ENCODE measurements around the gene RALGAPA1.
"Not testable (repeated sequence)": the region's sequence is repeated elsewhere in the genome, so short reads cannot be mapped to it uniquely, and the experiment has no call there.

The RALGAPA1 gene

GRCh38 chr14:35821564-35822411, 12.7 kb upstream of the RALGAPA1 start:
- DNase-seq, result peak; percentile 21

- DNase-seq, result no peak
Measured at GRCh38 chr14:35819591-35820540, 10.8 kb upstream of the RALGAPA1 start.

DNA sequence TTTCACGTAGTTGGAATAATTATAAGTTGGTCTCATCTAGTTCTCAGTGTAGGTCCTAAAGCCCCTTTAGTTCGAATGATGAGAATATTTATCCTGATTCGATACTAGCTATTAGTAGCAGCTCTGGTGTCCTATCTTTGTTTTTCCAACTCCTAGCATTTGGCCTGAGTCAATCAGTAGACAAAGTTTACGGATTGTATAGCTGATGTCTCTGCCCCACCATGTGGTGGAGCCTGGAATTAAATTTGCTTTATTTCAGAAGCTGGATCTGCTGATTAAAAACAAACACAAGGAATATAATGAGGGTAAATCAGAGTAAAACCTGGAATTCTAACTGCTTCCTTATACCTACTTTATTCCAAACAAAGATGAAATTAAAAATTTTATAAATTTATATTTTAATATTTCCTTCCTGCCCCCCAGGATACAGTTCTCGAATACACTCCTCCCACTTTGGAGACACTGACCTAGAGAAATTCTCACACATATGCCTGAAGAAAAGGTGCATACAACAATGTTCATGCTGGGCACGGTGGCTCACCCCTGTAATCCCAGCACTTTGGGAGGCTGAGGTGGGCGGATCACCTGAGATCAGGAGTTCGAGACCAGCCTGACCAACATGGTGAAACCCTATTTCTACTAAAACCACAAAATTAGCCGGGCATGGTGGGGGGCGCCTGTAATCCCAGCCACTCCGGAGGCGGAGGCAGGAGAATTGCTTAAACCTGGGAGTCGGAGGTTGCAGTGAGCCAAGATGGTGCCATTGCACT, 9.4 kb upstream of the RALGAPA1 start:
- peak; percentile 18 for DNase-seq

DNA sequence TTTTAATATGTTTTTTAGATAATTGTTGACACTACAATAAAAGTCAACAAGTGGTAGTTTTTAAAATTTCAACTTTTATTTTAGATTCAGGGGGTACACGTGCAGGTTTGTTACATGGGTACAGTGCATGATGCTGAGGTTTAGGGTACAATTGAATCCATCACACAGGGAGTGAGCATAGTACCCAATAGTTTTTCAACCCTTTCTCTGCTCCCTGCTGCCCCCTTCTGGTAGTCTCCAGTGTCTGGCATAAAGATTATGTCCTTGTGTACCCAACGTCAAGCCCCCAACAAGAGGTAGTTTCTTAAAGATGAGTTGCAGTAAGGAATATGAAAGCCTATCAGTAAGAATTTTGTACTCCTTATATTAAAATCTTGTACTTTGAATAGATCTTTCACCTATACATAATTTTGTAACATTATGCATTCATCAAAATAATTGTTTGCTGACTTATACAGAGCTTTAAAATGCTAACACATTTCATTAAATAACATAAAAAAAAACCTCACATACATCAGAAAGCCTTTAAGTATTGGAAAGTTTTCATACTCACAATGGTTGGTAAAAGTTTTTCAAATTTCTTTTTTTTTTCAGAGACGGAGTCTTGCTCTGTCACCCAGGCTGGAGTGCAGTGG, 5.4 kb upstream of the RALGAPA1 start:
- DNase-seq, result peak; percentile 20

GRCh38 chr14:35810963-35811362, 1.9 kb upstream of the RALGAPA1 start:
- DNase-seq, result no peak

GRCh38 chr14:35809597-35809996, 502 bp upstream of the RALGAPA1 start:
- no peak for DNase-seq

GRCh38 chr14:35808076-35808637, 938 bp downstream of the RALGAPA1 start:
- DNase-seq, result peak; percentile 48

DNA sequence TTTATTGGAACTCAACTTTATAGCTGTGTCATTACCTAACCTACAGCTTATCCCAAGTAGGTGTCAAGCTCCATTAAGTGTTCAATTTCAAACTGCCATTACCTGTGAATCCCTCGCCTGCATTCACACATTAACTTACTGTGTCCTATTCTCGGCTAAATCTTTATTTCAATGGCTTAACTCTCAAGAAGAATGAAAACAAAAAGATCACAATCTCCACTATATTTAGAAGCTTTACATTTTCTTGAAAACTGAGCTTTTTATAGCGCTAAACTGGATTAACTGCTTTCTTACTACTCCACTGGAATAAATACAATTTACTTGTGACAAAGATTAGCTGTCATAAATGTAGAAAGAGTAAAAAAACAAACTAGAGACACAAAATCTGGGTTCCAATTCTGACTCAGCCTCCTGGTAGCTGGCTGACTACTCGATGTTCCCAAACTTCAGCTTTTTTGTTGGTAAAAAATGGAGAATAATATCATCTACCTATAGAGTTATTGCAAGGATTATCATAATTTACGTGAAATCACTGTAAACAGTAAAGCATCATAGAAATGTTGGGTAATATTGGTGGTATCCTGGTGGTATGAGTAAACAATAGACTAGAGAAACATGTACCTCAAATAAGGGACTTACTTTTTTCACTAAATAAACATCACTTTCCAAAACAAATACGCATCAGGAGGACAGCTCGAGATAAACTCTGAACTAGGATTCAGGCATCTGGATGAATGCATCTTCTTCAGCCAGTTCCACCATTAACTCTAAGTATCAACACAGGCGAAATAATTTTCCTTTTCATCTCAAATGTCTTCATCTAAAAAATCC, 1.7 kb downstream of the RALGAPA1 start:
- DNase-seq, result no peak

DNA sequence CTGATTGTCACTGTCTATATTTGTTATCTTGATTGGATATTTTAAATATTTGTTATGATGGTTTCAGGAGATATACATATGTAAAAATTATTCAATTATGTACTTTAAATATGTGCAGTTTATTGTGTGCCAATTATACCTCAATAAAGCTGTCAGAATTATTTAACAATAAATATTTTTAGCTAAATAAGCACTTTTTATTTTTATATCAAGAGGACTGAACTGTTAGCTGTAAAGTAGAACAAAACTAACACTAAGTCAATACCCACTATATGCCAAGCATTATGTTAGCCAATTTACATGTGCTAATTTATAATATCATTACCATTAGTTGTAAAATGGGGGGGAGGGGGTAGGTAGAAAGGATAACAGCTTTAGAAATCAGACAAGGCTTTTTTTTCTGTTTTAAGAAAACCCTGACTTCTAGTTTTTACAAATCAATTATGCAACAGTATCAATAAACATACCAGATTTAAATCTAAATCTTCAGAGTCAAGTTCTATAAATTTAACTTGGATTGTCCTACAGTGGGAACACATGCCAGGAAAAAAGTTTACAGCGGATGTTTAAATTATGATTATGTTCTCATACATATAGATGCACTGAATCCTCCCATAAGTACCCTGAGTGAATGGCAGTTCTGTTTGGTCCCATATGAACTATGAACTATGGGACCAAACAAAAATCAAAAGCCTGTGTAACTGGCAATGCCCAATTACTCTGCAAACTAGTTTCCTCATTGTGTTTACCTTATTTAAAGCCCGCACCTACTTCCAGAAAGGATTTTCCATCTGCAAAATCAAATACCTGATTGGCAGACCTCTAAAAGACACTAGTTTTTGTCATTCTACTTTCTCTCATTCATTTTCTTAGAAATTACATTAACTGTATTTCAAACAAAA, 2.8 kb downstream of the RALGAPA1 start:
- no peak for DNase-seq

DNA sequence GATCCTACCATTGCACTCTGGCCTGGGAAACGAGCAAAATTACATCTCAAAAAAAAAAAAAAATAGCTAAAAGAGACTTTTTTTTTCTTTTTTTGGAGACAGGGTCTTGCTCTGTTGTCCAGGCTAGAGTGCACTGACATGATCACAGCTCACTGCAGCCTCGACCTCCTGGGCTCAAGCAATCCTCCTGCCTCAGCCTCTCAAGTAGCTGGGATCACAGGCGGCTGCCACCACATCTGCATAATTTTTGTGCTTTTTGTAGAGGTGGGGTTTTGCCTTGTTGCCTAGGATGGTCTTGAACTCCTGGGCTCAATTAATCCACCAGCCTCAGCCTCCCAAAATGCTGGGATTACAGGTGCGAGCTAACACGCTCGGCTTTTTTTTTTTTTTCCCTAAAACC, 11.3 kb downstream of the RALGAPA1 start:
- no peak for DNase-seq

DNA sequence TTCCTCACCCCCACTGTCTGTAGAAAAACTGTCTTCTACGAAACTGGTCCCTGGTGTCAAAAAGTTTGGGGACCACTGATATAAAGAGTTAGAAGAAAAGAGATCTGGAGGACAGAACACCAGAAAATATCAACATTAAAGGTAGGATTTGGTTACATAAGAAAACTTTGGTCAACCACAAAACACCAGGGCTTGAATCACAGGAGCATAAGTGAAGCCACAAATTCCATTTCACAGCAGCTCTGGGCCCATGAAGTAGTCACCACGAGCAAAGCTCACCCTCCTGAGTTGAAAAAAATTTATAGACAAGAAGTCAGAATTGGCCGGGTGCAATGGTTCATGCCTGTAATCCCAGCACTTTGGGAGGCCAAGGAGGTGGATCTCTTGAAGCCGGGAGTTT, 19.4 kb downstream of the RALGAPA1 start:
- DNase-seq, result no peak

- DNase-seq, result no peak
Measured at GRCh38 chr14:35786856-35787255, 22.2 kb downstream of the RALGAPA1 start.

GRCh38 chr14:35783699-35784098, 25.4 kb downstream of the RALGAPA1 start:
- DNase-seq, result no peak

DNA sequence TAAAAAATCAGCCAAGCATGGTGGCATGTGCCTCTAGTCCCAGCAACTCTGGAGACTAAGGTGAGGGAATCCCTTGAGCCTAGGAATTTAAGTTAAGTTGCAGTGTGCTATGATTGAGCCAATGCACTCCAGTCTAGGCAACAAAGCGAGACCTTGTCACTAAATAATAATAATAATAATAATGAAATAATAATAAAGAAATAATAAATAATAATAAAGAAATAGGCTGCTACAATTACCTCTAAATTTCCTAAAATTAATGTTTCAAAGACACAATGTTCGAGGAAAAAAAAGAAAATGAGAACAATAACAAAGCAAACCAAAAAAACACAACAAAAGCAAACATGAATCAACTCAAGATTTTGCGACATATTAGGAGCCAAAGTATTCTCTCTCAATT, 29.7 kb downstream of the RALGAPA1 start:
- no peak for DNase-seq

- not testable (repeated sequence) for DNase-seq
Measured at GRCh38 chr14:35777550-35777949, 31.5 kb downstream of the RALGAPA1 start.

DNA sequence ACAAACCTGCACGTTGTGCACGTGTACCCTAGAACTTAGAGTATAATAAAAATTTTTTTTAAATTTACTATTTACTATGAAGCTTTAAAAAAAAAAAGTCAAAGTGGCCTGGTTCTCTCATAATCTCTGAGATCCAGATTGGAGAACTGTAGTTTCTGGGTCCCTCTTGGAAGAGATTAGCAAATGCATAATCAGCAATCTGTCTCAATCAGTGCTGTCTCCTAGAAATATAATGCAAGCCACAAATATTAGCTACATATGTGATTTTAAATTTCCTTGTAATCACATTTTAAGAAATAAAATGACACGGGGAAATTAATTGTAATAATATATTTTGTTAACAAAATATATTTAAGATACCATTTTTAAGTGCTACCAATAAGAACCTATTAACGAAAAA, 32.3 kb downstream of the RALGAPA1 start:
- DNase-seq, result no peak

GRCh38 chr14:35776085-35776484, 33.0 kb downstream of the RALGAPA1 start:
- not testable (repeated sequence) for DNase-seq

DNA sequence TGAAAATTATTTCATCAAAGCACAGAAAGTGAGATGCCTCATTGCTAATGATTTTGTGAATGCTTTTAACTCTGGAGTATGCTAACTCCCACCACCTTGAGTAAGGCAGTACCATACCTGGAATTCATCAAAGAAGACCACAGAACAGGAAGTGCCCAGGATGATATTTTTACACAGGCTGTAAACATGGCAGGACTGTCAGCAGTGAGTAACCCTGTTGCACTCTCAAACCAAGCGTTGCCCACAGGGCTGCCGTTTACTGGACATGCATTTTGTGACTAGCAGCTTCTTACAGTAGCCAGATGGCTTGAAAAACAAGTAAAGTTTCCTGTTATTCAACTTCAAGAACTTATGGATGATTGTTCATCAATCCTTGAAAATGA, 42.4 kb downstream of the RALGAPA1 start:
- DNase-seq, result no peak

- no peak for DNase-seq
Measured at GRCh38 chr14:35766036-35766699, 42.9 kb downstream of the RALGAPA1 start.

GRCh38 chr14:35761922-35762321, 47.2 kb downstream of the RALGAPA1 start:
- DNase-seq, result no peak

Measured in NCI-H2171 (cell line).